Activated T-cell treated with anti-CD3 and anti-CD28 coated beads, Interleukin-2, amount 50 U/mL, for 4 hours (primary cell): ENCODE measurements around the gene DYDC1. TPM values are rescaled to one million over a fixed set of nuclear protein-coding genes. Genes with fewer than 3 reads are reported as not detected.
"Not testable (repeated sequence)": the region's sequence is repeated elsewhere in the genome, so short reads cannot be mapped to it uniquely, and the experiment has no call there.

Experiments
- ATAC-seq, 2 donors: fragments of 200-7000 bp; cut with Tn5 transposase; one replicate each; pipeline ENCODE4 v1.10.0; 2021
- DNase-seq: peaks from one replicate; pipeline ENCODE4 v3.0.0-alpha.2; 2020
- H3K27me3 Mint-ChIP-seq: one replicate; pipeline ENCODE4 v1.8.0; 2021; ENCODE audit warnings: low read depth, mixed read lengths
- H3K36me3 Mint-ChIP-seq: one replicate; pipeline ENCODE4 v1.8.0; 2022; ENCODE audit warnings: mixed read lengths; ENCODE audit not compliant: insufficient read depth
- H3K4me1 Mint-ChIP-seq: one replicate; pipeline ENCODE4 v1.8.0; 2021; ENCODE audit warnings: low read depth, mixed read lengths
- H3K4me3 Mint-ChIP-seq: one replicate; pipeline ENCODE4 v1.8.0; 2021; ENCODE audit warnings: mild to moderate bottlenecking, moderate library complexity, mixed read lengths
- H3K9me3 Mint-ChIP-seq: one replicate; pipeline ENCODE4 v1.8.0; 2021; ENCODE audit warnings: mixed read lengths
- total RNA-seq, 3 donors: library from RNA; stranded (reverse); gene quantifications; one replicate each; pipeline ENCODE4 v1.2.1, GENCODE V29; 2021

DYDC1 gene
- total RNA-seq, 3 donors from 2014 or later: not detected

DNA sequence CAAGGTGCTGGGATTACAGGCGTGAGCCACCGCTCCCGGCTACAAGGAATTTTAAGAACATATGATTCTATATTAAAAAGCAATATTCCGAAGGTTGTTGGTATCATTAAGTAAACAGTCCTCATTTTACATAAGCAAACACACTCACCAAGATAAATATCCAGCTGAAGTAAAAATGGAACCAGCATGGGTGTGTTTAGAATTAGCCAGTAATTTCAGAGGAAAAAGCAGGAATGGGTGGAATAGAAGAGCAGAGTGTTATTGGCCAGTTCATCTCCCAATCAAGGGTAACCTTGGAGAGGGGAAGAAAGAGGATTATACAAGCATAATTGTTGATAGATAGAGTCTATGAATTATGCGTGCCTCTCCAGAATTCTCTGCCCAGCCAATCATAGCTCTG is 35.4 kb downstream of the DYDC1 start:
- no peaks in the 10 kb centered on the region for H3K27me3 Mint-ChIP-seq
- H3K9me3 Mint-ChIP-seq: no peaks in the 10 kb centered on the region
- ATAC-seq (no peak), DNase-seq (no peak)
- H3K4me1 Mint-ChIP-seq: no peaks in the 10 kb centered on the region
- no peak overlapping the region for H3K4me3 Mint-ChIP-seq
- no peaks in the 10 kb centered on the region for H3K36me3 Mint-ChIP-seq

DNA sequence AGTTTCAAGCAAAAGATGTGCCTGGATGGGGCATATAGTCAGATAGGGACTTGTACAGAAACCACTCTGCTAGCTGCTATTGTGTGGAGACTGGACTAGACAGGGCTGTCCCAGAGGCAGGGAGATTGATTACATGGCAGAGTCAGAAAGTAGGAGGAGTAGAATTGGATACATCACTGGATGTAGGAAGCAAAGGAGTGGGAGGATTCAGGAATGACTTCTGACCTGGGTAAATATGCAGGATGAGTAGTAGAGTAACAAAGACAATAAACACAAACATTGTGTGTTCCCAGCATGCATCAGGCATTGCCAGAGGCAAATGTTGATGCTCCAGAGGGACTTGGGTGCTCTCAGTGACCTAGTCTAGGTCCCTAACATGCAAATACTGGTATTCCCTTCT is 36.2 kb downstream of the DYDC1 start:
- H3K4me1 Mint-ChIP-seq: no peaks in the 10 kb centered on the region
- no peaks in the 10 kb centered on the region for H3K27me3 Mint-ChIP-seq
- no peaks in the 10 kb centered on the region for H3K9me3 Mint-ChIP-seq
- DNase-seq (no peak), ATAC-seq (no peak)
- no peaks in the 10 kb centered on the region for H3K36me3 Mint-ChIP-seq
- H3K4me3 Mint-ChIP-seq: no peak overlapping the region

DNA sequence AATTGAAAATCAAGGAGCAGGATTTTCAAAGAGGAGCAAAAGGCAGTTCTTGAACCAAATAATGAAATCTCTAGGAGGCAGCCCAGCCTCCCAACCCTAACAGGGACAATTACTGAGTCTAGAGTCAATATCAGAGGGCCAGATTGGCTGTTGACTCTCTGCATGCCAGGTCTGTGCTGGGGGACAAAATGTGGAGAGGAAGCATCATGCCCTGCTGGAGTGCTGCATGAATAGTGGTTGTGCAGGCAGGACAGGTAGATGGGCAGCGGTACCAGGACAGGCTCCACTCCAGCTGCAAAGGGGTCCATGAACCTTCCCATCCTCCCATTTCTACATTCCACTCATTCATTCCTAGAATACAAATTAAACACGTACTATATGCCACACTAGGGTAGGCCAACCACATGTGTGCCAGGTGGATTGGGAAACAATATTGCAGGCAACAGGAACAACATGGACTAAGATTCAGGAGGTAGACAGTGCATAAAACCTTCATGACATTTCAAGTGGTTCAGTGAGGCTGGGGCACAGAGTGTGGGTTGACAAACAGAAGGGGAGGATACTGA is 36.7 kb downstream of the DYDC1 start:
- Mint-ChIP-seq H3K27me3 (no peaks in the 10 kb centered on the region), H3K4me3 (no peak overlapping the region), H3K9me3 (no peaks in the 10 kb centered on the region), H3K36me3 (no peaks in the 10 kb centered on the region), H3K4me1 (no peaks in the 10 kb centered on the region)
- ATAC-seq (no peak), DNase-seq (no peak)

DNA sequence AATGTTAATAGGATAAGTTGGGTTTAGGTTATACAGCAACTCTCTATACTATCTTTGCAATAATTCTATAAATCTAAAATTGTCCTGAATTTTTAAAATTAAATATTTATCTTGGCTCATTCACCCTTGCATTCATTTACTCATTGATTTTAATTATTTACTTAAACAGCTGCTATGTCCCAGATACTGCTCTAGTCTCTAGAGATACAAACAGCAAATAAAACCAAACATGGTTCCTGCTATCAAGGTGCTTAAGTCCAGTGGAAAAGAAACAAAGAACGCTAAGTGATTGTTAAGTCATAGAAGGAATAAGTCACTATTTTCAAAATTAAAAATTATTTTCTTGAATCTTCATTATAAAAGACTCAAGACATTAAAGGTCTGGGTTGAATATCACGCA is 37.2 kb downstream of the DYDC1 start:
- H3K36me3 Mint-ChIP-seq: no peaks in the 10 kb centered on the region
- no peaks in the 10 kb centered on the region for H3K4me1 Mint-ChIP-seq
- H3K9me3 Mint-ChIP-seq: no peaks in the 10 kb centered on the region
- H3K4me3 Mint-ChIP-seq: no peak overlapping the region
- DNase-seq (no peak), ATAC-seq (no peak)
- no peaks in the 10 kb centered on the region for H3K27me3 Mint-ChIP-seq

DNA sequence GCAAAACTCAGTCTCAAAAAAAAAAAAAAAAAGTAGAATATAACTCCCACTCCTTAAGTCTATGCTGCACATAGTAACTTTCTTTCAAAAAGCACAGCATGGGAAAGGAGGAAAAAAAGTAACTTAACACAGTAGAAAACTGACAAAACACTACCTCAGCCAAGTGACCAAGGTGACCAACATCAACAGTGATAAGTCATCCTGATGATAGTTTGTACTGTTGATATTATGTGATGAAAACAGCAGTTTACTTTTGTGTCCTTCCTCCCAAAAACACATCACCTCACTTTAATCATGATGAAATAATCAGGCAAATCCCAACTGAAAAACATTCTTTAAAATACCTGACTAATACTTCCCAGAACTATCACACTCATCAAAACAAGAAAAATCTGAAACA is 37.8 kb downstream of the DYDC1 start:
- H3K9me3 Mint-ChIP-seq: no peaks in the 10 kb centered on the region
- no peak for ATAC-seq
- no peak overlapping the region for H3K4me3 Mint-ChIP-seq
- no peaks in the 10 kb centered on the region for H3K36me3 Mint-ChIP-seq
- H3K27me3 Mint-ChIP-seq: no peaks in the 10 kb centered on the region
- DNase-seq: no peak
- H3K4me1 Mint-ChIP-seq: no peaks in the 10 kb centered on the region

DNA sequence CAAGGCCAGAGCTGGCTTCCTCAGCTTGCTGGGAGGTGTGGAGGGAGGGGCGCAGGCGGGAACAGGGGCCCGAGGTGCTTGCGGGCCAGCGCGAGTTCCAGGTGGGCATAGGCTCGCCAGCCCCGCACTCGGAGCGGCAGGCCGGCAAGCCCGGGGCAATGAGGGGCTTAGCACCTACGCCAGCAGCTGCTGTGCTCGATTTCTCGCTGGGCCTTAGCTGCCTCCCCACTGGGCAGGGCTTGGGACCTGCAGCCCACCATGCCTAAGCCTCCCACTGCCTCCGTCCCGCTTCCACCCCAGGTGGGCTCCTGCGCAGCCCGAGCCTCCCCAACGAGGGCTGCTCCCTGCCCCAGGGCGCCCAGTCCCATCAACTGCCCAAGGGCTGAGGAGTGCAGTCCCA is 41.2 kb downstream of the DYDC1 start:
- DNase-seq (no peak), ATAC-seq (no peak)
- H3K36me3 Mint-ChIP-seq: no peaks in the 10 kb centered on the region
- H3K9me3 Mint-ChIP-seq: no peaks in the 10 kb centered on the region
- H3K4me3 Mint-ChIP-seq: no peak overlapping the region
- no peaks in the 10 kb centered on the region for H3K4me1 Mint-ChIP-seq
- H3K27me3 Mint-ChIP-seq: no peaks in the 10 kb centered on the region

DNA sequence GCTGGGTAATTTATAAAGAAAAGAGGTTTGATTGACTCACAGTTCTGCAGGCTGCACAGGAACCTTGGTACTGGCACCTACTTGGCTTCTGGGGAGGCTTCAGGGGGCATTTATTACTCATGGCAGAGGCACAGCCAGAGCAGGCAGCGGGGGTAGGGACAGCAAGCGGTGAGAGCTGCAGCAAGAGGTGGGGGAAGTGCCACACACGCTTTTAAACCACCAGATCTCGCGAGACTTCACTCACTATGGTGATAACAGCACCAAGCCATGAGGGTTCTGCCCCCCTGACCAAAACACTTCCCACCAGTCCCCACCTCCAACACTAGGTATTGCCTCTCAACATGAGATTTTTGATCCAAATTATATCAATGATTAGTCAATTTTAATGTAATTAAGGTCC is 43.0 kb downstream of the DYDC1 start:
- H3K4me3 Mint-ChIP-seq: no peak overlapping the region
- no peak for ATAC-seq
- no peaks in the 10 kb centered on the region for H3K4me1 Mint-ChIP-seq
- no peak for DNase-seq
- H3K36me3 Mint-ChIP-seq: no peaks in the 10 kb centered on the region
- H3K9me3 Mint-ChIP-seq: no peaks in the 10 kb centered on the region
- no peaks in the 10 kb centered on the region for H3K27me3 Mint-ChIP-seq

DNA sequence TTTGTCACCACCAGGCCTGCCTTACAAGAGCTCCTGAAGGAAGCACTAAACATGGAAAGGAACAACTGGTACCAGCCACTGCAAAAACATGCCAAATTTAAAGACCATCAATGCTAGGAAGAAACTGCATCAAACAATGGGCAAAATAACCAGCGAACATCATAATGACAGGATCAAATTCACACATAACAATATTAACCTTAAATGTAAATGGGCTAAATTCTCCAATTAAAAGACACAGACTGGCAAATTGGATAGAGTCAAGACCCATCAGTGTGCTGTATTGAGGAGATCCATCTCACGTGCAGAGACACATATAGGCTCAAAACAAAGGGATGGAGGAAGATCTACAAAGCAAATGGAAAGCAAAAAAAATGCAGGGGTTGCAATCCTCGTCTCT is 50.6 kb downstream of the DYDC1 start:
- not testable (repeated sequence) for DNase-seq, ATAC-seq, H3K4me3 Mint-ChIP-seq, H3K4me1 Mint-ChIP-seq, H3K36me3 Mint-ChIP-seq
- Mint-ChIP-seq H3K27me3 (peaks cover 19% of the 10 kb centered on the region), H3K9me3 (peaks cover 22% of the 10 kb centered on the region)

DNA sequence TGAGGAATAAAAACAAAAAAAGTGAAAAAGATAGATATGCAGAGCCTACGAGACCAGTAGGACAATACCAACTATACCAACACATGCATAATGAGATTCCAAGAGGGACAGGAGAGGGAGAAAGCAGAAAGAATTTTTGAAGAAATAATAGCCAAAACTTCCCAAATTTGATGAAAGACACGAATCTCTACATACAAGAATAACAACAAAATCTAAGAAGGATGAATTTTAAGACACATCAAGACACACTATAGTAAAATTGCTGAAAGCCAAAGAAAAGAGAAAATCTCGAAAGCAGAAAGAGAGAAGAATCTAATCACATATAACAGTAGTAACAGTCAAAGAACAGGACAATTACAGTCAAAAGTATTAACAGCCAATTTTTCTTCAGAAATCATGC is 59.6 kb downstream of the DYDC1 start:
- Mint-ChIP-seq H3K27me3 (peaks cover 12% of the 10 kb centered on the region), H3K36me3 (no peaks in the 10 kb centered on the region), H3K4me1 (no peaks in the 10 kb centered on the region)

DNA sequence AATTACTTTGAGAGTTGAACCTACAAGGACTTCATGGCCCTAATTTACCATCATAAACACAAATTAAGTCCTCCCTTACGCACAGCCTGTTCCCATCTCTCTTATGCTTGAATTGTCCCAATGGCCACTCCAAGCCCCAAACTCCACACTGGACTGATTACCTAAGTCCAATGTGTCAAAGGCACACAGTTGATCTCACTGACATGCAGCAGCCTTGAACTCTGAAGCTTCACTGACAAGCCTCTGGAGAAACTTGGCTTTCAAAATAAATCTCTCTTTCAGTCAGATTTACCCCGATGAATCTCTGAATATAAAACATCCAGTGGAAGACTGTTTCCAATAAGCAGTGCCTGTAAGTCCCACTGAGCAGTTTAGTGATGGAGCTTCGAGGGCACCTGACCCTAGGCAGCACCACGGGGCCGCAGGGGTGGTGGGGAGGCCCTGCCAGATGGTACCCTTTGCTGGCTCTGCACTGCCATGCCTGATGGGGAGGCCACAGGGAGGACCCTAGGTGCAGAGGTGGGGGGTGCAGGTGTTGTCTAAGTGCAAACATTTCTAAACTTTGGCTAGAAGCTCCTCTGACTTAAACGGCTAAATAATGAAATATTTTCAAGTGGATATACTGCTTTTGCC is 63.8 kb downstream of the DYDC1 start:
- Mint-ChIP-seq H3K9me3 (peaks cover 9% of the 10 kb centered on the region), H3K27me3 (peaks cover 18% of the 10 kb centered on the region), H3K4me1 (no peaks in the 10 kb centered on the region), H3K4me3 (no peak overlapping the region), H3K36me3 (no peaks in the 10 kb centered on the region)
- ATAC-seq (no peak), DNase-seq (no peak)

More for the DNA sequence above, 59.6 kb downstream of the DYDC1 start:
- DNase-seq (no peak), ATAC-seq (no peak)
- H3K4me3 Mint-ChIP-seq: no peak overlapping the region
- H3K9me3 Mint-ChIP-seq: peaks cover 31% of the 10 kb centered on the region

DNA sequence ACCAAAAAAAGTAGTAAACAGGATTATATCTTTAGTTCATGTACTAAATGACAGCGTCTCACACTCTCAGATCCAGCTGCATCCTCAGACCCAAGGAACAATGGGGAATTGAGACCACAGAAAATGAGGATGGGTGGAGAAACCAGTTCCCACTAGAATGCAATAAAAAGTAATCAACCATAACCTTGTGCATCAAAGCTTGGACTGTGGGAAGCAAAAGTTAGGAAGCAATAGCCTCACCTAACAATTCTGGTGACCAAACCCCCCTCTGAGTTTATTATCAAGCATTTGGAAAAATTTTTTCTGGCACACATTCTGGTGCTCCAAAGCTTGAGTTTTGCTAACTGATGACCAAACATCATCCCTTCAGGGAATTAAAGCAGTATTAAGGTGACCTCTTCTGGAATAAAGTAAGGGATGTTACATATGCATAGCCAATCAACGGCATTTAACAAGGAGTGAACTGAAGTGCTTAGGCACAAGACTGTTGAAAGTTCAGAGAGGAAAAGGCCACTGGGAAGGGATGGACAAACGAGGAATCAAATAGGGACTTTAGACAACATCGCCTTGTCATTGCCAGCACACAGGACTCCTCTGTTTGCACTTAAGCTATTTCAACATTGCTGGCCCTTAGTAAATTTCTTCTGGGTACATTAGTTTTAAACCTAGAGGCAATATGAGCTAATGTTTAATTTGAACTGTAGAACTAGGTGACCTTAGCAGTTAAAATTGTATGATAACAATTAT is 65.9 kb downstream of the DYDC1 start:
- Mint-ChIP-seq H3K36me3 (no peaks in the 10 kb centered on the region), H3K9me3 (no peaks in the 10 kb centered on the region), H3K4me1 (no peaks in the 10 kb centered on the region), H3K4me3 (no peak overlapping the region), H3K27me3 (peaks cover 18% of the 10 kb centered on the region)
- no peak for DNase-seq
- ATAC-seq: no peak

DNA sequence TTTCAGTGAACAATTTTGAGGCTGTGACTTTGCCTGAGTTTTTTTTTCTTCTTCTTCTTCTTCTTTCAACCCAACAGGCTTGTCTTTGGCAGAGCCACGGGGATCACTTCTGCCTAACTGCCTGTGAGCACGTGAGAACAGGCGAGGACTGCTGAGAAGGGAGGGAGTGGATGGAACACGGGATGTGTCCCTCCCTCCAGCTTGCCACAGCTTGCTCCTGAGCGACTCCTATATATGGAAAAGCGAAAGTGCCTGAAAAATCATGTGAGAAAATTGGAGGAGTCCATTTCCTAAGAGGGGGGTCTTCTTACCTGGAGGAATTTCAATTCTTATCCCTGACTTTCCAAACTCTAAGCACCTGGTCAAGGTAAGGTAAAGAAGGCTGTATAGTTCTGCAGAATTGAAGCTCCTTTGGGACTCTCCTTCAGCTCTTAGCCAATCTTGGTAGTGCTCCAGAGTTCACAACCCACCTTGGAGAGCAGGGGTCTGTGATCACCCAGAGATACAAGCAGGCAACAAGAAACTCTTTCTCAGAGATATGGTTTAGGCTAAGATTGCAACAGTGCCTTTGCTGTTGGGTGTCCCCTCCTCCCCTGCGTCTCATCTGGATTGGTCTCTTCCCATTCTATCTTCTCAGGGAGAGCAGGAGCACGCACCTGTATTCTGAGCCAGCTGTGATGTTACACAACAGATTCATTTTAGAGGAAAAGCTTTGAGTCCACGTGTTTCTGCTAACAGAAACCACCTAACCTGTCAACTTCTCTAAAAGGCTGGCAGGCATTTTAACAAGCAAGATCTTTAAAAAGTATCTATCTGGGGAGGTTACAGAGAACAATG is 66.9 kb downstream of the DYDC1 start, which contains the start of gene MAT1A:
Gene MAT1A (minus strand): TSS at position 208 of the 837 bp plus-strand sequence. CDS start 235 bp downstream, outside the sequence.
- H3K4me3 Mint-ChIP-seq: no peak within 1 kb of the TSS
- ATAC-seq: no peak
- H3K4me1 Mint-ChIP-seq: no peaks in the 10 kb centered on the region
- DNase-seq: no peak
- no peaks in the 10 kb centered on the region for H3K36me3 Mint-ChIP-seq
- H3K9me3 Mint-ChIP-seq: no peaks in the 10 kb centered on the region
- H3K27me3 Mint-ChIP-seq: peaks cover 20% of the 10 kb centered on the region

DNA sequence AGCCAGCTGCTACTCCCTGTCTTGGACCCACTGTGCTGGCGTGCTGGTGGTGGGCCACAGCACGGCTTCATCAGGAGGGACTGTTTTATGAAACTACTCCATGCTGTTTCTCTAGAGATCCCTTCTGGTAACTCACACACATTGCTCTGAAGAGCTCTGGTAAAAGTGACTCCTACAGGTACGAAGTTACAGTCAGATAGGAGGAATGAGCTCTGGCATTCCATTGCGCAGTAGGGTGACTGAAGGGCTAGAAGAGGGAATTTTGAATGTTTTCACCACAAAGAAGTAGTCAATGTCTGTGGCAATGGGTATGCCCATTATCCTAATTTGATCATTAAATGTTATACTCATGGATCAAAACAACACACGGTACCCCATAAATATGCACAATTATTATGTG is 67.7 kb downstream of the DYDC1 start:
- no peaks in the 10 kb centered on the region for H3K9me3 Mint-ChIP-seq
- ATAC-seq: no peak
- H3K4me1 Mint-ChIP-seq: no peaks in the 10 kb centered on the region
- no peaks in the 10 kb centered on the region for H3K36me3 Mint-ChIP-seq
- no peak for DNase-seq
- H3K27me3 Mint-ChIP-seq: peaks cover 16% of the 10 kb centered on the region
- no peak overlapping the region for H3K4me3 Mint-ChIP-seq
